ENCODE results near the gene SLC5A9. TPM values are rescaled to one million over a fixed set of nuclear protein-coding genes. Genes with fewer than 3 reads are reported as not detected.

Gene SLC5A9
- total RNA-seq, 1 experiment from 2014 or later: not detected

DNA sequence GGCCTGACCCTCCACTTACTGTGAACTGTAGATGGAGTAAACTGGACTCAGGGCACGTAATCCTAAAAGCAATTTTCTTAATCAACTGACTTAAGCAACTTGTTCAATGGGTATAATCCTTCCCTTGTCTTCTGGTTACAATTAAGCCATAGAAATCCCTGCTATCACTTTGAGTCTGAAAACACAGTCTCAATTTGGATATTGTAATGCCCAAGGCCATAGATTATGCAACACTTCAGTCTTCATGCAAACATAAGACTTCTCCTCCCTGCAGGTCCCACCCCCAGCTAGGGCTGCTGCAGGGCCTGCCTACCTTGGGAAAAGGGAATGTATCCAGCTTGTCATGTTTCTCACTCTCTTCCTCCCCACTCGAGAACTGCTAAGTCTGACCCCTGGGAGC is 6.2 kb upstream of the SLC5A9 start:
- no peaks in the 10 kb centered on the region for H3K9me3 ChIP-seq (ENCODE audit: control insufficient read depth, low read depth, low read length)
- no peak overlapping the region for H3K9ac ChIP-seq (ENCODE audit: extremely low read depth, insufficient read length, low read length)
- H4K20me1 ChIP-seq (ENCODE audit: control insufficient read depth, insufficient read depth, insufficient read length): no peaks in the 10 kb centered on the region
- Mint-ChIP-seq H3K27ac (no peak overlapping the region), H3K36me3 (ENCODE audit: insufficient read depth in 1 of 3, low read depth in 3 of 3) (peaks cover 0 to 13% (median 10%) of the 10 kb centered on the region in 3 experiments; a peak in 5 of 7 replicates), H3K4me3 (no peak overlapping the region), H3K27me3 (ENCODE audit: low read depth) (no peaks in the 10 kb centered on the region; the same call in 1 of the 2 replicates), H3K9me3 (peaks cover 10 to 12% of the 10 kb centered on the region in 2 experiments), H3K4me1 (peaks cover 41 to 51% of the 10 kb centered on the region in 2 experiments)
- H3K79me2 ChIP-seq (ENCODE audit: insufficient read depth, low read length): no peaks in the 10 kb centered on the region
- peak; percentile 12 for DNase-seq
- no peak overlapping the region for H3K56ac ChIP-seq (ENCODE audit: insufficient read length, low read depth, low read length)
- no peak overlapping the region for H3K27ac ChIP-seq (ENCODE audit: insufficient read length, low read depth, low read length)
- H2AK5ac ChIP-seq (ENCODE audit: insufficient read length, low read length): no peak overlapping the region
- peaks cover 6% of the 10 kb centered on the region; the same call in 1 of the 2 replicates for H3K4me1 ChIP-seq (ENCODE audit: insufficient read depth, low read length)
- no peak overlapping the region for H4K8ac ChIP-seq (replicated peaks; ENCODE audit: insufficient read length, low read depth, low read length)
- no peaks in the 10 kb centered on the region for H3K79me1 ChIP-seq (ENCODE audit: insufficient read depth, low read depth, low read length, poor library complexity, severe bottlenecking)
- no peak overlapping the region for H2BK12ac ChIP-seq (ENCODE audit: insufficient read length, low read depth, low read length)
- no peaks in the 10 kb centered on the region for H3K23me2 ChIP-seq (ENCODE audit: insufficient read length, low read depth, low read length, poor library complexity, severe bottlenecking)
- H2BK20ac ChIP-seq (ENCODE audit: low read depth, low read length, poor library complexity, severe bottlenecking): no peak overlapping the region
- H3K18ac ChIP-seq (ENCODE audit: insufficient read length, low read depth, low read length): no peak overlapping the region
- no peak overlapping the region for H4K91ac ChIP-seq (ENCODE audit: insufficient read length, low read depth, low read length)
- H3K14ac ChIP-seq (ENCODE audit: insufficient read depth, low read length): no peak overlapping the region
- no peak overlapping the region for H3K4me2 ChIP-seq (ENCODE audit: insufficient read depth, insufficient read length, low read length)
- no peak overlapping the region for H4K5ac ChIP-seq (ENCODE audit: insufficient read length, low read depth, low read length)
- no peak overlapping the region for H2BK120ac ChIP-seq (ENCODE audit: low read depth, low read length, poor library complexity, severe bottlenecking)
- no peak overlapping the region for H3T11ph ChIP-seq (ENCODE audit: low read length)
- no peak overlapping the region for H3K4ac ChIP-seq (ENCODE audit: low read depth, low read length)
- TF ChIP-seq, protein P1, sequence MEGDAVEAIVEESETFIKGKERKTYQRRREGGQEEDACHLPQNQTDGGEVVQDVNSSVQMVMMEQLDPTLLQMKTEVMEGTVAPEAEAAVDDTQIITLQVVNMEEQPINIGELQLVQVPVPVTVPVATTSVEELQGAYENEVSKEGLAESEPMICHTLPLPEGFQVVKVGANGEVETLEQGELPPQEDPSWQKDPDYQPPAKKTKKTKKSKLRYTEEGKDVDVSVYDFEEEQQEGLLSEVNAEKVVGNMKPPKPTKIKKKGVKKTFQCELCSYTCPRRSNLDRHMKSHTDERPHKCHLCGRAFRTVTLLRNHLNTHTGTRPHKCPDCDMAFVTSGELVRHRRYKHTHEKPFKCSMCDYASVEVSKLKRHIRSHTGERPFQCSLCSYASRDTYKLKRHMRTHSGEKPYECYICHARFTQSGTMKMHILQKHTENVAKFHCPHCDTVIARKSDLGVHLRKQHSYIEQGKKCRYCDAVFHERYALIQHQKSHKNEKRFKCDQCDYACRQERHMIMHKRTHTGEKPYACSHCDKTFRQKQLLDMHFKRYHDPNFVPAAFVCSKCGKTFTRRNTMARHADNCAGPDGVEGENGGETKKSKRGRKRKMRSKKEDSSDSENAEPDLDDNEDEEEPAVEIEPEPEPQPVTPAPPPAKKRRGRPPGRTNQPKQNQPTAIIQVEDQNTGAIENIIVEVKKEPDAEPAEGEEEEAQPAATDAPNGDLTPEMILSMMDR (conservative IDR thresholded peaks at IDR 0.05): no peak
- no peaks in the 10 kb centered on the region for H3K27me3 ChIP-seq (ENCODE audit: insufficient read depth, low read length)
- H2BK5ac ChIP-seq (ENCODE audit: insufficient read length, low read length): no peak overlapping the region
- no peak overlapping the region for H2BK15ac ChIP-seq (ENCODE audit: low read depth, low read length)
- no peak overlapping the region for H3K23ac ChIP-seq (ENCODE audit: insufficient read length, low read depth, low read length)
- no peak overlapping the region for H2AFZ ChIP-seq (ENCODE audit: low read length)
- WGBS (ENCODE audit: extremely low coverage, insufficient read length, low lambda C conversion rate): no CpG with 5 or more reads among the region's 2 CpGs

Data from H9 (cell line).